ENCODE results near the gene PACRGL. TPM values are rescaled to one million over a fixed set of nuclear protein-coding genes. Genes with fewer than 3 reads are reported as not detected.
"Not testable (repeated sequence)": the region's sequence is repeated elsewhere in the genome, so short reads cannot be mapped to it uniquely, and the experiment has no call there.

Gene PACRGL
- total and polyA plus RNA-seq, 2 donors (not counting 1 experiment from before 2014, with no cell fraction given), result 22.1 to 23.3 TPM

GRCh38 chr4:20723463-20723862 is 23.2 kb downstream of the PACRGL start:
- peaks cover 2% of the 10 kb centered on the region for H3K36me3 ChIP-seq (ENCODE audit: control insufficient read depth, insufficient read depth, low read length)
- H3K4me1 ChIP-seq (ENCODE audit: control insufficient read depth, extremely low read depth, insufficient read depth, low read length), result no peaks in the 10 kb centered on the region
- H3K9ac ChIP-seq (ENCODE audit: insufficient read depth, low read length), result no peak overlapping the region
- no peak for DNase-seq (ENCODE audit: low read depth in 2 of 2)
- H3K4me2 ChIP-seq (ENCODE audit: extremely low read depth, insufficient read depth, low read length), result no peak overlapping the region
- no peaks in the 10 kb centered on the region for H4K20me1 ChIP-seq (ENCODE audit: control insufficient read depth, extremely low read depth, insufficient read depth, low read length)
- H3K9me3 ChIP-seq (ENCODE audit: control insufficient read depth, insufficient read depth, low read depth, low read length), result no peaks in the 10 kb centered on the region
- TF ChIP-seq EZH2 (IDR thresholded peaks at IDR 0.05; ENCODE audit: low read length, missing control alignments) (no peak), CTCF (conservative IDR thresholded peaks at IDR 0.05 in 1 of 2, IDR thresholded peaks at IDR 0.05 in 1 of 2; ENCODE audit: low read depth in 1 of 2, low read length in 2 of 2) (no peak)
- H3K4me3 ChIP-seq (replicated peaks in 1 of 4; ENCODE audit: control extremely low read depth in 1 of 4, insufficient read depth in 1 of 4, low read depth in 3 of 4, low read length in 4 of 4), result no peak overlapping the region
- H3K79me2 ChIP-seq (ENCODE audit: control insufficient read depth, insufficient read depth, low read length), result no peaks in the 10 kb centered on the region
- no peaks in the 10 kb centered on the region for H3K27me3 ChIP-seq (ENCODE audit: control insufficient read depth, insufficient read depth, low read length)
- H2AFZ ChIP-seq (ENCODE audit: low read length), result no peak overlapping the region
- H3K27ac ChIP-seq (ENCODE audit: insufficient read depth, low read length), result no peak overlapping the region

- Histone ChIP-seq H4K20me1 (ENCODE audit: control insufficient read depth, extremely low read depth, insufficient read depth, low read length) (no peaks in the 10 kb centered on the region), H3K79me2 (ENCODE audit: control insufficient read depth, insufficient read depth, low read length) (no peaks in the 10 kb centered on the region), H3K9ac (ENCODE audit: insufficient read depth, low read length) (no peak overlapping the region), H3K27ac (ENCODE audit: insufficient read depth, low read length) (no peak overlapping the region), H3K4me2 (ENCODE audit: extremely low read depth, insufficient read depth, low read length) (no peak overlapping the region), H3K4me3 (replicated peaks in 1 of 4; ENCODE audit: control extremely low read depth in 1 of 4, insufficient read depth in 1 of 4, low read depth in 3 of 4, low read length in 4 of 4) (no peak overlapping the region), H3K4me1 (ENCODE audit: control insufficient read depth, extremely low read depth, insufficient read depth, low read length) (no peaks in the 10 kb centered on the region), H3K27me3 (ENCODE audit: control insufficient read depth, insufficient read depth, low read length) (no peaks in the 10 kb centered on the region), H3K36me3 (ENCODE audit: control insufficient read depth, insufficient read depth, low read length) (peaks cover 2% of the 10 kb centered on the region), H2AFZ (ENCODE audit: low read length) (no peak overlapping the region), H3K9me3 (ENCODE audit: control insufficient read depth, insufficient read depth, low read depth, low read length) (no peaks in the 10 kb centered on the region)
- DNase-seq (ENCODE audit: low read depth in 2 of 2), result no peak
- no peak for TF ChIP-seq EZH2 (IDR thresholded peaks at IDR 0.05; ENCODE audit: low read length, missing control alignments)
- TF ChIP-seq CTCF (conservative IDR thresholded peaks at IDR 0.05 in 1 of 2, IDR thresholded peaks at IDR 0.05 in 1 of 2; ENCODE audit: low read depth in 1 of 2, low read length in 2 of 2), result no peak
Measured at GRCh38 chr4:20724915-20725314, 24.7 kb downstream of the PACRGL start.

DNA sequence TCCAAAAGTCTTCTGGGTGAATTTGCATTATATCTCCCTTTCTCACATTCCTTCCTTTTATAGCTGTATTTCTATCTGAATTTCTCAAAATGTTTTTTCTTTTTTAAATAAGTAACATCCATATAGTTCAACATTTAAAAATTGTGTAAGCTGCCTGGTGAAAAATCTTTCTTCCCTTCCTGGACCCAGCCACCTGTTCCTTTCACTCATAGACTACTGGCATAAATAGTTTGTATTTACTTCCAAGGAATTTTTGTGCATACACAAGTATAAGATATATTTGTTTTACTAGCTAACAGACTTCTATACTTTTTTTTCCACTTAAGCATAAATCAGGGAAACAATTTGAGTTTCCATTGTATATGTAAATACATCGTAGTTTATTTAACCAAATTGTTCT is 35.7 kb downstream of the PACRGL start:
- no peaks in the 10 kb centered on the region for H3K36me3 ChIP-seq (ENCODE audit: control insufficient read depth, insufficient read depth, low read length)
- no peak for DNase-seq (ENCODE audit: low read depth in 2 of 2)
- no peak overlapping the region for H3K27ac ChIP-seq (ENCODE audit: insufficient read depth, low read length)
- no peak overlapping the region for H2AFZ ChIP-seq (ENCODE audit: low read length)
- H3K4me2 ChIP-seq (ENCODE audit: extremely low read depth, insufficient read depth, low read length), result no peak overlapping the region
- H3K4me1 ChIP-seq (ENCODE audit: control insufficient read depth, extremely low read depth, insufficient read depth, low read length), result no peaks in the 10 kb centered on the region
- no peak overlapping the region for H3K9ac ChIP-seq (ENCODE audit: insufficient read depth, low read length)
- no peaks in the 10 kb centered on the region for H4K20me1 ChIP-seq (ENCODE audit: control insufficient read depth, extremely low read depth, insufficient read depth, low read length)
- no peaks in the 10 kb centered on the region for H3K9me3 ChIP-seq (ENCODE audit: control insufficient read depth, insufficient read depth, low read depth, low read length)
- no peaks in the 10 kb centered on the region for H3K27me3 ChIP-seq (ENCODE audit: control insufficient read depth, insufficient read depth, low read length)
- no peaks in the 10 kb centered on the region for H3K79me2 ChIP-seq (ENCODE audit: control insufficient read depth, insufficient read depth, low read length)
- no peak overlapping the region for H3K4me3 ChIP-seq (replicated peaks in 1 of 4; ENCODE audit: control extremely low read depth in 1 of 4, insufficient read depth in 1 of 4, low read depth in 3 of 4, low read length in 4 of 4)
- no peak for TF ChIP-seq CTCF (conservative IDR thresholded peaks at IDR 0.05 in 1 of 2, IDR thresholded peaks at IDR 0.05 in 1 of 2; ENCODE audit: low read depth in 1 of 2, low read length in 2 of 2)

DNA sequence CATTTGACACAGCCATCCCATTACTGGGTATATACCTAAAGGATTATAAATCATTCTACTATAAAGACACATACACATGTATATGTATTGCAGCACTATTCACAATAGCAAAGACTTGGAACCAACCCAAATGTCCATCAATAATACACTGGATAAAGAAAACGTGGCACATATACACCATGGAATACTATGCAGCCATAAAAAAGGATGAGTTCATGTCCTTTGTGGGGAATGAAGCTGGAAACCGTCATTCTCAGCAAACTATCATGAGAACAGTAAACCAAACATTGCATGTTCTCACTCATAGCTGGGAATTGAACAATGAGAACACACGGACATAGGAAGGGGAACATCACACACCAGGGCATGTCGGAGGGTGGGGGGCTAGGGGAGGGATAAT is 45.7 kb downstream of the PACRGL start:
- H3K27ac ChIP-seq (ENCODE audit: insufficient read depth, low read length); H2AFZ ChIP-seq (ENCODE audit: low read length); H3K9ac ChIP-seq (ENCODE audit: insufficient read depth, low read length); H3K4me2 ChIP-seq (ENCODE audit: extremely low read depth, insufficient read depth, low read length); H3K4me3 ChIP-seq (replicated peaks in 1 of 4; ENCODE audit: control extremely low read depth in 1 of 4, insufficient read depth in 1 of 4, low read depth in 3 of 4, low read length in 4 of 4); H3K9me3 ChIP-seq (ENCODE audit: control insufficient read depth, insufficient read depth, low read depth, low read length); H3K79me2 ChIP-seq (ENCODE audit: control insufficient read depth, insufficient read depth, low read length); H3K36me3 ChIP-seq (ENCODE audit: control insufficient read depth, insufficient read depth, low read length); DNase-seq (ENCODE audit: low read depth in 2 of 2); H3K4me1 ChIP-seq (ENCODE audit: control insufficient read depth, extremely low read depth, insufficient read depth, low read length); H3K27me3 ChIP-seq (ENCODE audit: control insufficient read depth, insufficient read depth, low read length); H4K20me1 ChIP-seq (ENCODE audit: control insufficient read depth, extremely low read depth, insufficient read depth, low read length): not testable (repeated sequence)
